Nephron (organoid): ENCODE data around the gene CCDC40.
A peak's percentile ranks its signal among the peaks of the same experiment; 100 is the strongest.
"Not testable (repeated sequence)": the region's sequence is repeated elsewhere in the genome, so short reads cannot be mapped to it uniquely, and the experiment has no call there.

Source experiments
- H3K27ac Mint-ChIP-seq, 3 experiments: 2 replicates each; pipeline ENCODE4 v1.8.0; 2020; ENCODE audit warnings: mixed read lengths in 3 of 3, mild to moderate bottlenecking in 2 of 3, moderate library complexity in 1 of 3
- H3K27me3 Mint-ChIP-seq: 2 replicates; pipeline ENCODE4 v1.8.0; 2021; ENCODE audit warnings: low read depth, mild to moderate bottlenecking, moderate library complexity, mixed read lengths
- H3K36me3 Mint-ChIP-seq: 2 replicates; pipeline ENCODE4 v1.8.0; 2020; ENCODE audit warnings: low read depth, mixed read lengths
- H3K4me1 Mint-ChIP-seq: 2 replicates; pipeline ENCODE4 v1.8.0; 2020; ENCODE audit warnings: mixed read lengths
- H3K4me3 Mint-ChIP-seq, 3 experiments: 2 replicates each; pipeline ENCODE4 v1.8.0; 2020; ENCODE audit warnings: mild to moderate bottlenecking in 3 of 3, mixed read lengths in 3 of 3, moderate library complexity in 2 of 3
- H3K9me3 Mint-ChIP-seq: 2 replicates; pipeline ENCODE4 v1.8.0; 2020; ENCODE audit warnings: mixed read lengths
- TF ChIP-seq, protein P1 (sequence below), 3 experiments: fragments of 200-600 bp; sonication (generic); IDR thresholded peaks; one replicate each; pipeline ENCODE4 v1.5.0; 2021; ENCODE audit warnings: antibody characterized with exemption in 3 of 3; ENCODE audit not compliant: unreplicated experiment in 3 of 3

CCDC40 gene

DNA sequence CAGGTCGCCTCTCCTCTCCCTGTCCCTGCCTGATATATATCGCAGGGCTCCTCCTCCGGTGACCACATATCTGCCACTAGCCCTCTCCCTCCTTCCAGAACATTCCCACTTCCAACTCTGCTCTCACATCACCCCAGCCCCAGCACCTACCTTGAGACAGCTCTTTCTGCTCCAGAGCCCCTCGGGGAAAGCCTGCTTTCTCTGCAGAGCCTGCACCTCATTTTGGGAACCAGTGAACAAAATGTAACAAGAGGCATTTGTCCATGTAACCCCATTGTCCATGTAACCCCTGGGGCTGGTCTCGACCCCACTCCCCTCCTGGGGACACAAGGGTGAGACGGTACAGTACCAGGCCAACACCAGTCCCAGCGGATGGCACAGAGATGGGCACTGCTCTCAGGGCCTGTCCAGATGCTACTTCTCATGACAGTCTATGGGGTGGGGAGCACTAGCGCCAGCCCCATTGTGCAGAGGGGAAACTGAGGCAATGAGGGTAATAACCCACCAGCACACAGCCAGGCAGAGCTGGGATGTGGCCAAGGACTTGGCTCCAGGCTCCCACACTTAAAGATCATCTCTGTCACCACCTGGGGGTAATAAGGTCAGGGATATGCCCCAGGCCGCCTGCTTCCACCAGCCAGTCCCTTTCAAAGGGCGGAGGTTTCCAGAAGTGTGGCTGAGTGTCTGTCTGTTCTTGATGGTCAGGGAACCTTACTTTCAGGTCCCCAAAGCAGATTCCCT is 43.6 kb upstream of the CCDC40 start:
- Mint-ChIP-seq H3K4me1 (peaks cover 53% of the 10 kb centered on the region), H3K27me3 (no peaks in the 10 kb centered on the region), H3K36me3 (no peaks in the 10 kb centered on the region), H3K9me3 (no peaks in the 10 kb centered on the region), H3K4me3 (peak overlapping the region; percentile 59 to 79 (median 71)), H3K27ac (peak overlapping the region; percentile 10 to 77 (median 71))
- TF ChIP-seq, protein P1, sequence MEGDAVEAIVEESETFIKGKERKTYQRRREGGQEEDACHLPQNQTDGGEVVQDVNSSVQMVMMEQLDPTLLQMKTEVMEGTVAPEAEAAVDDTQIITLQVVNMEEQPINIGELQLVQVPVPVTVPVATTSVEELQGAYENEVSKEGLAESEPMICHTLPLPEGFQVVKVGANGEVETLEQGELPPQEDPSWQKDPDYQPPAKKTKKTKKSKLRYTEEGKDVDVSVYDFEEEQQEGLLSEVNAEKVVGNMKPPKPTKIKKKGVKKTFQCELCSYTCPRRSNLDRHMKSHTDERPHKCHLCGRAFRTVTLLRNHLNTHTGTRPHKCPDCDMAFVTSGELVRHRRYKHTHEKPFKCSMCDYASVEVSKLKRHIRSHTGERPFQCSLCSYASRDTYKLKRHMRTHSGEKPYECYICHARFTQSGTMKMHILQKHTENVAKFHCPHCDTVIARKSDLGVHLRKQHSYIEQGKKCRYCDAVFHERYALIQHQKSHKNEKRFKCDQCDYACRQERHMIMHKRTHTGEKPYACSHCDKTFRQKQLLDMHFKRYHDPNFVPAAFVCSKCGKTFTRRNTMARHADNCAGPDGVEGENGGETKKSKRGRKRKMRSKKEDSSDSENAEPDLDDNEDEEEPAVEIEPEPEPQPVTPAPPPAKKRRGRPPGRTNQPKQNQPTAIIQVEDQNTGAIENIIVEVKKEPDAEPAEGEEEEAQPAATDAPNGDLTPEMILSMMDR (IDR thresholded peaks at IDR 0.05; ENCODE audit: unreplicated experiment in 3 of 3), result no peak

DNA sequence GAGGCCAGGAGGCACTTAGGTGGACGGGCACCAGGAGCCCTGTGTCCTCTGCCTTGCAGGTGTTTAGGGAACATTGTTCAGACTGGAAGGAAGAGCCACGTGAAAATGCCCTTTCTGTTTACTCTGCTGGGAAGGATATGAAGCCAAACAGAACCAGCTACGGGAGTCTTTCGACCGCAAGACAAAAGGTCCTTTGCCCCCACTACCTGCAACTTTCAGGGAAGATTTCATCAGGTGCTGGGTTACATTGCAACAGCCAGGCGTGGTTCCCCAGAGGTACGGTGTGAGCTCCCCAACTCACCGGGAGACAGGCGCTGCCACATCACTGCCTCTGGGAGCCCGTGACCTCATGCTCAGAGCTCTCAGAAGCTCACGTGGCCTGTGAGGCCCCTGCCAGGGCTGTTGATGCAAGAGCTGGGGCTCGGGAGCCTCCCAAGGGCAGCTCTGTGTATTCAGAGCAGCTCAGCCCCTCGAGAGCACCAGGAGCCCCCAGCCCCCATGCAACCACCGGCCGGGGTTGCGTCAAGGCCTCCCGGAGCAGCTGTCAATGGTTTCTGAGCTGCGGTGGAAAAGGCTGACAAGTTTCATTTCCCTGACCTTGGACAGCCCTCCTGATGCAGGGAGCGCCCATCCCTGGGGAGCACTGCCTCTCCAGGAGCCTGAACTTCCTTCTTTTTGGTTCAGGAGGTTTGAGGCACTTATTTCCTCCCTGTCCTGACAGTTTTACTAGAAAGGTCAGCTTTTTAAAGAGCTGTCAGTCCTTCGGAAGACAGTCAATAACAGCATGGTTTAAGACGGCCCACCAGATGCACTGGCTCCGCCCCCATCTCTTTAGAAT is 42.8 kb upstream of the CCDC40 start:
- TF ChIP-seq, protein P1 (IDR thresholded peaks at IDR 0.05; ENCODE audit: unreplicated experiment in 3 of 3), result no peak
- Mint-ChIP-seq H3K4me1 (peaks cover 45% of the 10 kb centered on the region), H3K9me3 (no peaks in the 10 kb centered on the region), H3K27ac (peak overlapping the region; percentile 56 to 71 (median 63)), H3K4me3 (peak overlapping the region; percentile 3 to 37 (median 23)), H3K27me3 (no peaks in the 10 kb centered on the region), H3K36me3 (peaks cover 2% of the 10 kb centered on the region)

DNA sequence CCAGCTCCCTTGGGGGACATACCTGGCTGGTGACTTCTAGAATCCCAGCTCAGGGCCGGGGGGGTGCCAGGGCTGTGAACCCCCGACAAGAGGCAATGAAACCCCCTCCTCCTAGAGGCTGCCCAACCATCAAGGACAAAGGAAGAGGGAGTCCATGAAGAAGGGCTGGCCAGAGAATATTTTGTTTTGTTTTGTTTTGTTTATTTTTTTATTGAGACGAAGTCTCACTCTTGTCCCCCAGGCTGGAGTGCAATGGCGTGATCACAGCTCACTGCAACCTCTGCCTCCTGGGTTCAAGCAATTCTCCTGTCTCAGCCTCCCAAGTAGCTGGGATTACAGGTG is 42.2 kb upstream of the CCDC40 start:
- H3K27me3 Mint-ChIP-seq, H3K36me3 Mint-ChIP-seq, H3K9me3 Mint-ChIP-seq, H3K4me3 Mint-ChIP-seq, H3K27ac Mint-ChIP-seq: not testable (repeated sequence)
- H3K4me1 Mint-ChIP-seq, result peaks cover 40% of the 10 kb centered on the region

DNA sequence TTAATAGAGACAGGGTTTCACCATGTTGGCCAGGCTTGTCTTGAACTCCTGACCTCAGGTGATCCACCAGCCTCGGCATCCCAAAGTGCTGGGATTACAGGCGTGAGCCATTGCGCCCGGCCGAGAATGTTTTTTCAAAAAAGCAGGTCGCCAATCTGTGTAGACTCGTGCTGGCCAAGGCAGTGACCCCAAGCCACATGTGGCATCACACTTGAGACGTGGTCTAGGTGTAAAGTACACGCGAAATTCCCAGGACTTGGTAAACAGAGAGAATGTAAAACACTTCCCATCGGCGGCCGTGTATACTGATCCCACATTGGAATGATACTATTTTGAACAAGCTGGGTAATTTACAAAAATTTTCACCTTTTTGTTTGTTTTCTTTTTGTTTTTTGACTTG is 41.8 kb upstream of the CCDC40 start:
- TF ChIP-seq, protein P1 (IDR thresholded peaks at IDR 0.05; ENCODE audit: unreplicated experiment in 3 of 3), result no peak
- H3K4me1 Mint-ChIP-seq, result peaks cover 36% of the 10 kb centered on the region
- no peaks in the 10 kb centered on the region for H3K27me3 Mint-ChIP-seq
- peaks cover 7% of the 10 kb centered on the region for H3K36me3 Mint-ChIP-seq
- no peak overlapping the region for H3K27ac Mint-ChIP-seq
- no peak overlapping the region for H3K4me3 Mint-ChIP-seq
- no peaks in the 10 kb centered on the region for H3K9me3 Mint-ChIP-seq

DNA sequence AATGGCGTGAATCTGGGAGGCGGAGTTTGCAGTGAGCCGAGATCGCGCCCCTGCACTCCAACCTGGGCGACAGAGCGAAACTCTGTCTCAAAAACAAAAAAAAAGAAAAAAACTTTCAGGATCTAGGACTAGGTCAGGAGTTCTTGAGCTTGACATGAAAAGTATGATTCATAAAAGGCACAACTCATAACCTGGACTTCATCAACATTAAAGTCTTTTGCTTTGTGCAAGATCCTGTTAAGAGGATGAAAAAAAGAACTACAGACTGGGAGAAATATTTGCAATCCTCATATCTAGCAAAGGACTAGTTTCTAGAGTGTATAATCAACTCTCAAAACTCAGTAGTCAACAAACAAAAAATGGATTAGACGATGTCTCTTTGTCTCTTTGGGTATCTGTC is 40.7 kb upstream of the CCDC40 start:
- TF ChIP-seq, protein P1 (IDR thresholded peaks at IDR 0.05; ENCODE audit: unreplicated experiment in 3 of 3), result no peak
- no peak overlapping the region for H3K4me3 Mint-ChIP-seq
- no peaks in the 10 kb centered on the region for H3K27me3 Mint-ChIP-seq
- peaks cover 16% of the 10 kb centered on the region for H3K36me3 Mint-ChIP-seq
- no peaks in the 10 kb centered on the region for H3K9me3 Mint-ChIP-seq
- H3K4me1 Mint-ChIP-seq, result peaks cover 26% of the 10 kb centered on the region
- no peak overlapping the region for H3K27ac Mint-ChIP-seq

DNA sequence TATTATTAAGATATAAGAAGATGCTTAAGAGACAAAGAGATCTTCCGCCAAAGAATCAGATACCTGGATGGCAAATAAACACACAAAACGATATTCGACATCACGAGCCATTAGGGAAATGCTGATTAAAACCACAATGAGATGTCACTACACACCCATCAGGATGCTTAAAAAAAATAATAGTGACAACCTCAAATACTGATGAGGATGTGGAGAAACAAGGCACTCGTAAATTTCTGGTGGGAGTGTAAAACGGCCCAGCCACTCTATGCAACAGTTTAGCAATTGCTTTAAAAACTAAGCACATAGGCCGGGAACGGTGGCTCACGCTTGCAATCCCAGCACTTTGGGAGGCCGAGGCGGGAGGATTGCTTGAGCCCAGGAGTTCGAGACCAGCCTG is 40.2 kb upstream of the CCDC40 start:
- H3K27me3 Mint-ChIP-seq, result no peaks in the 10 kb centered on the region
- H3K4me3 Mint-ChIP-seq, result no peak overlapping the region
- peaks cover 16% of the 10 kb centered on the region for H3K36me3 Mint-ChIP-seq
- no peak overlapping the region for H3K27ac Mint-ChIP-seq
- TF ChIP-seq, protein P1 (IDR thresholded peaks at IDR 0.05; ENCODE audit: unreplicated experiment in 3 of 3), result no peak
- no peaks in the 10 kb centered on the region for H3K9me3 Mint-ChIP-seq
- H3K4me1 Mint-ChIP-seq, result peaks cover 20% of the 10 kb centered on the region
